Ascending aorta (tissue), 2 donors: ENCODE measurements around the gene CHGA. TPM values are rescaled to one million over a fixed set of nuclear protein-coding genes. Genes with fewer than 3 reads are reported as not detected.

Source experiments
- DNase-seq, 2 donors: peaks; one replicate each; pipeline ENCODE4 v3.0.0-alpha.2; 2019; ENCODE audit warnings: low spot score in 2 of 2
- H3K27ac ChIP-seq, 2 donors: fragments of 200-600 bp; sonication (generic); one replicate each; pipeline ENCODE4 v1.5.1; 2016 to 2017; ENCODE audit warnings: mild to moderate bottlenecking in 1 of 2
- H3K27me3 ChIP-seq: fragments of 200-600 bp; sonication (generic); one replicate; pipeline ENCODE4 v1.5.1; 2017
- H3K36me3 ChIP-seq, 2 donors: fragments of 200-600 bp; sonication (generic); one replicate each; pipeline ENCODE4 v1.5.1; 2016
- H3K4me1 ChIP-seq, 2 donors: fragments of 200-600 bp; sonication (generic); one replicate each; pipeline ENCODE4 v1.5.1; 2016 to 2017; ENCODE audit warnings: mild to moderate bottlenecking in 1 of 2
- H3K4me3 ChIP-seq, 2 donors: fragments of 200-600 bp; sonication (generic); one replicate each; pipeline ENCODE4 v1.5.1; 2016 to 2017; ENCODE audit warnings: mild to moderate bottlenecking in 1 of 2
- H3K9me3 ChIP-seq, 2 donors: fragments of 200-600 bp; sonication (generic); one replicate each; pipeline ENCODE4 v1.5.1; 2016
- CTCF ChIP-seq, 3 experiments: fragments of 200-600 bp in 2 of 3; fragments of 450-650 bp in 1 of 3; sonication (generic) in 2 of 3; IDR thresholded peaks; one replicate each; pipeline ENCODE4 v1.5.1; 2016 to 2019; ENCODE audit warnings: antibody characterized with exemption in 3 of 3, mild to moderate bottlenecking in 1 of 3, moderate library complexity in 1 of 3
- intact Hi-C: fragments of 100-400 bp; cut with DNase I; formaldehyde crosslinking; loops from one replicate; pipeline ENCODE4 v1.15.1; 2023
- total RNA-seq: library from RNA; depleted of rRNA; stranded (reverse); fragments of >200 nt; gene quantifications from one replicate; pipeline ENCODE4 v1.1.0, GENCODE V29; 2016

Gene CHGA
- total RNA-seq, 1 donor from 2014 or later: 0.32 TPM

GRCh38 chr14:92941531-92941930, 18.6 kb downstream of the CHGA start:
- H3K9me3 ChIP-seq: no peaks in the 10 kb centered on the region
- H3K27ac ChIP-seq: no peak overlapping the region
- peaks cover 41 to 65% of the 10 kb centered on the region in 2 donors for H3K36me3 ChIP-seq
- no peaks in the 10 kb centered on the region for H3K4me1 ChIP-seq
- intact Hi-C loops: no loop called here
- TF ChIP-seq CTCF (IDR thresholded peaks at IDR 0.05): no peak
- H3K4me3 ChIP-seq: no peak overlapping the region
- no peaks in the 10 kb centered on the region for H3K27me3 ChIP-seq
- DNase-seq: no peak

DNA sequence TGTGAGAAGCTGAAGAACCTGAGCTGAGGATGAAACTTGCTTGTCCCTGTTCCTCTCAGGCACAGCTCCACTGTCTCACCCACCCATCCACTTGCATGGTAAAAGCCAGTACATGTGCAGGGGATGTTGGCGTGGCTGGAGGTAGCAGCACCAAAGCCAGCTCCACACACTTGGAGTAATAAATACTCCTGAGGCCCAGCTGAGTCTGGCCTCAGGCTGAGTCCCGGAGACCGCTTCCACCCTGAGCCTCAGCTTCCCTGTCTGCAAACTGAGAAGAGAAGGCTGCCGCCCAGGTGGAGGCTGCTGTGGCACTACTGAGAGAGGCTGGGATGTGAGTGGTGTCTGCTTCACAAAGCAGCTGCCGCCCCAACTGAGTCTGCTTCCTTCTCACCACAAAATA, 19.2 kb downstream of the CHGA start:
- H3K9me3 ChIP-seq: no peaks in the 10 kb centered on the region
- no peaks in the 10 kb centered on the region for H3K4me1 ChIP-seq
- H3K36me3 ChIP-seq: peaks cover 44 to 59% of the 10 kb centered on the region in 2 donors
- H3K27me3 ChIP-seq: no peaks in the 10 kb centered on the region
- intact Hi-C loops: no loop called here
- H3K4me3 ChIP-seq: no peak overlapping the region
- H3K27ac ChIP-seq: no peak overlapping the region
- TF ChIP-seq CTCF (IDR thresholded peaks at IDR 0.05): no peak
- DNase-seq: no peak

DNA sequence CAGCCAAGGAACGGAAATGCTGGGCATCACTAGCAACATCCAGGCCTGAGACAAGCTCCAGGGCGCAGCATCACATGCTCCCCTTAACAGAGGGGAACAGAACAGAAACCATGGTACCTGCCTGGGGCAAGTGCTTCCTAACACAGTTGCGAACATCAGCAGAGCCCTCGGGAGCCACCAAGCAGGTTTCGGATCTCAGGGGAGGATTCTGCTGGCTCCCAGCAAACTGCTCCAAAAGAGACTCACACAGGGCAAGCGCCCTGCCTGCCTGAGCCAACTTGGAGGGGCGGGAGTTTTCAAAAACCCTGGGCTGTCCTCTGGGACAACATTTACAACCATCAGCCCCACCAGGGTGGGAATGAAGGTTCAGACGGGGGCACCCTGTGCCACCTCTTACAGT, 19.6 kb downstream of the CHGA start:
- intact Hi-C loops: no loop called here

GRCh38 chr14:92942976-92943710, 20.2 kb downstream of the CHGA start:
- intact Hi-C loops: no loop called here
- H3K27me3 ChIP-seq: no peaks in the 10 kb centered on the region
- H3K4me3 ChIP-seq: no peak overlapping the region
- no peaks in the 10 kb centered on the region for H3K4me1 ChIP-seq
- H3K27ac ChIP-seq: no peak overlapping the region
- no peak for TF ChIP-seq CTCF (IDR thresholded peaks at IDR 0.05)
- H3K9me3 ChIP-seq: no peaks in the 10 kb centered on the region
- peaks cover 51 to 62% of the 10 kb centered on the region in 2 donors for H3K36me3 ChIP-seq
- DNase-seq: no peak

More for the DNA sequence above, 19.6 kb downstream of the CHGA start:
- no peak for TF ChIP-seq CTCF (IDR thresholded peaks at IDR 0.05)
- no peak for DNase-seq
- Histone ChIP-seq H3K27me3 (no peaks in the 10 kb centered on the region), H3K4me1 (no peaks in the 10 kb centered on the region), H3K9me3 (no peaks in the 10 kb centered on the region), H3K4me3 (no peak overlapping the region), H3K27ac (no peak overlapping the region), H3K36me3 (peaks cover 46 to 60% of the 10 kb centered on the region in 2 donors)

DNA sequence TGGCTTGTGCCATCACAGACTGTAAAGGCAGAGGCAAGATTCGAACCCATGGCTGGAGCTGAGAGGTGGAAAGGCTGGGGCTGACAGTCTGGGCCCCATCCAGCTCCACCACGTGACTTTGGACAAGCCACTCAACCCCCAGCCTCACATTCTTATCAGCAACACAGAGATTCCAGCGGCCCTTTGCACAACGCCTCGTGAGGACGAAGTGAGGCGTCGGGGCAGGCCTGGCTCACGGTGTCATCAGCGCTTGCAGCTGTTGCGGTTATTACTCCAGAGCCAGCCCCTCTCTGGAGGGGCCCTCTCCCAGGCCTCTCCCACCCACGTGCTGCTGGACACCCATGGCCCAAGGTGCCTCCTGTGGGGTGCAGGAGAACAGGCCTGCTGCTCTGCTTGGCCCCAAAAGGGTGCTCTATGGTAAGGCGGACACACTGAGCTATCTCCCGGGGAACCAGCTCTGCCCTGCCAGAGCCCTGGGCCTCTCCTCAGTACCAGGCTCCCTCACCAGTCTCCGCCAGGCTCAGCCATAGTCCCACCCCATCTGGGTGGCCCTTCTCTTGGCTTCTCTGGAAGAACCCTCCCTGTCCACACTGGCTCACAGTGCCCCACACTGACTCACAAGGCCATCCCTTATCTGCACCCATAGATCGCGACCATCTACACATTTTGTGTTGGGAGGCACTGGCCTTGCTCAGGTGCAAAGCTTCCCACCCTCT, 21.1 kb downstream of the CHGA start:
- no peaks in the 10 kb centered on the region for H3K4me1 ChIP-seq
- TF ChIP-seq CTCF (IDR thresholded peaks at IDR 0.05): no peak
- no peaks in the 10 kb centered on the region for H3K27me3 ChIP-seq
- no peak overlapping the region for H3K27ac ChIP-seq
- no peaks in the 10 kb centered on the region for H3K9me3 ChIP-seq
- intact Hi-C loops: no loop called here
- no peak overlapping the region for H3K4me3 ChIP-seq
- H3K36me3 ChIP-seq: peaks cover 51 to 62% of the 10 kb centered on the region in 2 donors
- no peak for DNase-seq
